HepG2 (cell line): ENCODE measurements around the gene SHBG. TPM values are rescaled to one million over a fixed set of nuclear protein-coding genes. Genes with fewer than 3 reads are reported as not detected.

Experiments used
- ARNT2 ChIP-seq: sonication (generic); formaldehyde crosslinking; IDR thresholded peaks from 2 replicates; pipeline ENCODE4 v1.8.0; 2022; ENCODE audit warnings: mild to moderate bottlenecking, low read depth, missing genetic modification reagents, moderate library complexity
- ATF3 ChIP-seq: sonication (generic); formaldehyde crosslinking; IDR thresholded peaks from 2 replicates; pipeline ENCODE4 v1.4.0; 2020; ENCODE audit warnings: missing genetic modification reagents
- ATF6 ChIP-seq: sonication (generic); formaldehyde crosslinking; conservative IDR thresholded peaks from 2 replicates; pipeline ENCODE4 v1.4.0; 2020; ENCODE audit warnings: missing genetic modification reagents
- CEBPG ChIP-seq: IDR thresholded peaks from 2 replicates; pipeline ENCODE4 v1.6.1; 2016
- CREM ChIP-seq, 2 experiments: sonication (generic) in 1 of 2; formaldehyde crosslinking in 1 of 2; IDR thresholded peaks; 2 replicates each; pipeline versions ENCODE4 v1.4.0 to v1.6.1; 2016 to 2020; ENCODE audit warnings: antibody characterized with exemption in 1 of 2, mild to moderate bottlenecking in 1 of 2, missing genetic modification reagents in 1 of 2
- DRAP1 ChIP-seq: IDR thresholded peaks from 2 replicates; pipeline ENCODE4 v1.6.1; 2016; ENCODE audit warnings: missing genetic modification reagents, missing compliant biosample characterization
- FOXK2 ChIP-seq: fragments of 450-650 bp; IDR thresholded peaks from 2 replicates; pipeline ENCODE4 v1.6.1; 2016
- HHEX ChIP-seq: IDR thresholded peaks from 2 replicates; pipeline ENCODE4 v1.6.1; 2016; ENCODE audit warnings: control low read depth
- KDM1A ChIP-seq: IDR thresholded peaks from 2 replicates; pipeline ENCODE4 v1.6.1; 2016; ENCODE audit warnings: missing compliant biosample characterization
- KDM2A ChIP-seq: sonication (generic); formaldehyde crosslinking; IDR thresholded peaks from 2 replicates; pipeline ENCODE4 v1.4.0; 2020; ENCODE audit warnings: low read depth, missing genetic modification reagents, borderline replicate concordance
- KLF16 ChIP-seq, 2 experiments: sonication (generic) in 1 of 2; formaldehyde crosslinking in 1 of 2; IDR thresholded peaks; 2 replicates each; pipeline versions ENCODE4 v1.6.1 to v1.8.0; 2016 to 2023; ENCODE audit warnings: missing genetic modification reagents in 2 of 2, missing compliant biosample characterization in 1 of 2
- NR3C1 ChIP-seq: sonication (generic); formaldehyde crosslinking; IDR thresholded peaks from 2 replicates; pipeline ENCODE4 v1.4.0; 2020; ENCODE audit warnings: missing genetic modification reagents
- PHB2 ChIP-seq: fragments of 450-650 bp; IDR thresholded peaks from 2 replicates; pipeline ENCODE4 v1.6.1; 2018; ENCODE audit not compliant: partially characterized antibody
- RNF2 ChIP-seq: fragments of 450-650 bp; conservative IDR thresholded peaks from 2 replicates; pipeline ENCODE4 v1.6.1; 2016; ENCODE audit warnings: low read depth
- ZFAT ChIP-seq: sonication (generic); formaldehyde crosslinking; conservative IDR thresholded peaks from 2 replicates; pipeline ENCODE4 v1.8.1; 2023; ENCODE audit warnings: missing genetic modification reagents, inconsistent platforms
- ZGPAT ChIP-seq: IDR thresholded peaks from 2 replicates; pipeline ENCODE4 v1.6.1; 2016; ENCODE audit warnings: mild to moderate bottlenecking
- ZMYM2 ChIP-seq: sonication (generic); formaldehyde crosslinking; IDR thresholded peaks from 2 replicates; pipeline ENCODE4 v1.8.0; 2022; ENCODE audit warnings: mild to moderate bottlenecking, missing genetic modification reagents
- ZMYM3 ChIP-seq: sonication (generic); formaldehyde crosslinking; IDR thresholded peaks from 2 replicates; pipeline ENCODE4 v1.5.1; 2020; ENCODE audit warnings: mild to moderate bottlenecking, missing genetic modification reagents
- ZNF160 ChIP-seq: sonication (generic); formaldehyde crosslinking; IDR thresholded peaks from 2 replicates; pipeline ENCODE4 v1.8.0; 2022; ENCODE audit warnings: mild to moderate bottlenecking, inconsistent platforms, missing genetic modification reagents
- ZNF292 ChIP-seq: sonication (generic); formaldehyde crosslinking; IDR thresholded peaks from 2 replicates; pipeline ENCODE4 v1.8.1; 2022; ENCODE audit warnings: mild to moderate bottlenecking, low read depth, missing genetic modification reagents, borderline replicate concordance
- ZNF383 ChIP-seq: sonication (generic); formaldehyde crosslinking; IDR thresholded peaks from 2 replicates; pipeline ENCODE4 v1.4.0; 2020; ENCODE audit warnings: missing genetic modification reagents, mild to moderate bottlenecking, borderline replicate concordance
- ZNF446 ChIP-seq: sonication (generic); formaldehyde crosslinking; IDR thresholded peaks from 2 replicates; pipeline ENCODE4 v1.5.0; 2020; ENCODE audit warnings: mild to moderate bottlenecking, missing genetic modification reagents
- ZNF512 ChIP-seq: sonication (generic); formaldehyde crosslinking; IDR thresholded peaks from 2 replicates; pipeline ENCODE4 v1.4.0; 2020; ENCODE audit warnings: mild to moderate bottlenecking, missing genetic modification reagents
- ZNF709 ChIP-seq: sonication (generic); formaldehyde crosslinking; IDR thresholded peaks from 2 replicates; pipeline ENCODE4 v1.5.0; 2020; ENCODE audit warnings: mild to moderate bottlenecking, missing genetic modification reagents
- polyA plus RNA-seq, 8 experiments: library from polyadenylated mRNA; depleted of rRNA in 3 of 8; stranded (reverse) in 7 of 8; unstranded in 1 of 8; fragments of >200 nt; fragmentation: Illumina TruSeq in 4 of 8; extraction: Trizol in 4 of 8; gene quantifications; 2 replicates each; pipeline versions ENCODE4 v1.2.1 to v1.2.3, GENCODE V29; 2011 to 2016; ENCODE audit warnings: low read depth in 4 of 8, missing spikeins in 1 of 8, mixed read lengths in 1 of 8; ENCODE audit not compliant: insufficient read depth in 1 of 8
- total RNA-seq, 5 experiments: library from RNA; depleted of rRNA; stranded (reverse); fragments of >200 nt; fragmentation: Illumina TruSeq; extraction: Trizol; gene quantifications; 2 replicates each; pipeline ENCODE4 v1.2.3, GENCODE V29; 2016; ENCODE audit warnings: low read depth in 1 of 5

The SHBG gene
- total and polyA plus RNA-seq, 2 of the 13 experiments (the other 11 are each of a cell fraction or from before 2014, with no cell fraction given), result 4.0 to 6.1 TPM

- TF ChIP-seq ZNF383 (CRISPR knock-in tag) (no peak), PHB2 (no peak), ARNT2 (CRISPR knock-in tag) (no peak), NR3C1 (CRISPR knock-in tag) (no peak), KDM1A (CRISPR knock-in tag) (no peak), ZNF292 (CRISPR knock-in tag) (peak; percentile 47; the same call in 1 of the 2 replicates), ZMYM3 (CRISPR knock-in tag) (0 out of 2 replicates have a peak, but pooled peaks have one; percentile 40), HHEX (no peak), DRAP1 (CRISPR knock-in tag) (no peak), ZFAT (no peak), RNF2 (no peak), ZGPAT (CRISPR knock-in tag) (peak; percentile 67), KLF16 (CRISPR knock-in tag; IDR thresholded peaks at IDR 0.05) (no peak), ATF3 (CRISPR knock-in tag) (no peak), CREM (IDR thresholded peaks at IDR 0.05) (peak; percentile 40; the same call in 1 of the 2 replicates), CREM (CRISPR knock-in tag; IDR thresholded peaks at IDR 0.05) (no peak), CEBPG (no peak), ZNF160 (no peak), KDM2A (CRISPR knock-in tag) (no peak), FOXK2 (no peak), ATF6 (no peak), ZNF709 (CRISPR knock-in tag) (no peak), ZNF446 (CRISPR knock-in tag) (0 out of 2 replicates have a peak, but pooled peaks have one; percentile 68), ZMYM2 (CRISPR knock-in tag) (no peak), ZNF512 (no peak)
Measured at GRCh38 chr17:7629939-7630571, at the start of gene SHBG (continued).
